GM10248 (cell line): ENCODE measurements around the gene MCUB.

Experiments
- CTCF ChIA-PET: fragments of 300-600 bp; sonication (Branson Sonifier 250); formaldehyde crosslinking; extraction: SDS; loops from one replicate; lab custom pipeline; 2021; ENCODE audit warnings: antibody characterized with exemption; lab: Yijun Ruan, JAX
- POLR2A ChIA-PET: fragments of 350-650 bp; sonication (Branson Sonifier 250); formaldehyde crosslinking; extraction: SDS; loops from one replicate; lab custom pipeline; 2020; ENCODE audit warnings: antibody characterized with exemption; lab: Yijun Ruan, JAX
- DNase-seq: peaks from one replicate; pipeline ENCODE4 v3.0.0; 2012; ENCODE audit errors: extremely low spot score
- CTCF ChIP-seq: IDR thresholded peaks from 2 replicates; pipeline ENCODE4 v1.5.1; 2012; ENCODE audit warnings: mild to moderate bottlenecking, low read depth; ENCODE audit errors: extremely low read depth, missing control alignments, control extremely low read depth

The MCUB gene

GRCh38 chr4:109730619-109731545 lies 170.8 kb downstream of the MCUB start:
- TF ChIP-seq CTCF, result no peak
- ChIA-PET POLR2A (no interaction called here), CTCF (interaction anchor here (1.2 to 3.2 kb wide), 7 partner anchors 9 to 287 kb away, joined by 3 to 16 read pairs (median 5); partner anchors contain the start of gene CASP6)
- no peak for DNase-seq

DNA sequence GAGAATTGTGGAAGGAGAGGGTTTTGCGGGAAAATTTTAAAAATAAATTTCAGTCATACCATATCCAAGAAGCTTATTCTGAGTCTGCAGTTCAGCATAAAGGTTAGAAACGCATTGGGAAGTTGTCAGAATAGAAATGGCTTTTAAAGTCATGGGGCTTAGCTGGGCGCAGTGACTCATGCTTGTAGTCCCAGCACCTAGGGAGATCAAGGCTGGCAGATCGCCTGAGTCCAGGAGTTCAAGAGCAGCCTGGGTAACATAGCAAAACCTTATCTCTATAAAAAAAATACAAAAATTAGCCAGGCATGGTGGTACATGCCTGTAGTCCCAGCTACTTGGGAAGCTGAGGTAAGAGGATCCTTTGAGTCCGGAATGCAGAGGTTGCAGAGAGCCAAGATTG lies 173.7 kb downstream of the MCUB start:
- CTCF ChIA-PET, result interaction anchor here (0.9 to 1.5 kb wide), 2 partner anchors 300 to 307 kb away, joined by 3 to 4 read pairs; partner anchors contain the start of gene SEC24B

DNA sequence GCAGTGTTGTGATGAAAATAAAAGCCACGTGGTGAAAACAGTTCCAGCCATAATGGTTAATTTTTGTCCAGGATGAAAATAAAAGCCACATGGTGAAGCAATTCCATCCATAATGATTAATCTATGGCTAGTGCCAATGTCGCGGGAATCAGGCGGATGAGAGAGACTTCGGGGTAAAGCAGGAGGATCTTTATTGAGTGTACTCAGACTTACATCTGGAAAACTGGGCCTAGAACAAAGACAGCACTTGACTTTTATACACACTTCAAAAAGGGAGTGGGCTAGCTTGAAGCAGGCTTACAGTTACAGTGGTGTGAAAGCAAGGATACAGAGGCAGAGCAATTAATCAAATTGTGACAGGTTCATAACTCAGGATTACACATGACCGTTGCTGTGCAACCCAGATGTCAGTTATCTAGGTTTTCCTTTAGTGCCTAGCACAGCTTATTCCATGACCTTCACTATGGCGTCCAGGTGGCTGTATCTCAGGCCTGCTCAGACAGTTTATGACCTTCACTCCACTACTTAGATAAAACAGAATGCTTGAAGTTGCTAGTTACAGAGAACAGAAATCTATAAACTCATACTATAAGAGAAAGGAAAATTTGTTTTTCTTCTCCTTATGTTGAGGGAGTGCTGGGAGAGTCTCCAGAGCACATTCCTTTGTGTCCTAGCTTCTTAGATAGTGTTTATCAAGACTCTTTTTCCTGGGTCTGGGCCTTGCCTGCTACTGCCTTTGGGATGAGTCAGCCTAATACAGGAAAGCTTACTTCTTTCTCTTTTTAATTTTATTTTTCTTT lies 175.7 kb downstream of the MCUB start:
- no peak for TF ChIP-seq CTCF
- POLR2A ChIA-PET, result no interaction called here
- no peak for DNase-seq
- CTCF ChIA-PET, result interaction anchor here (1.6 kb wide), 1 partner anchor 302 kb away, joined by 4 read pairs; the partner anchor contains the start of gene SEC24B

More for the DNA sequence above, 173.7 kb downstream of the MCUB start:
- no peak for TF ChIP-seq CTCF
- DNase-seq, result no peak
- POLR2A ChIA-PET, result no interaction called here
